K562 (cell line): ENCODE data around the gene ADAMTS6. TPM values are rescaled to one million over a fixed set of nuclear protein-coding genes. Genes with fewer than 3 reads are reported as not detected.
A peak's percentile ranks its signal among the peaks of the same experiment; 100 is the strongest.

Experiments used
- ATAC-seq: fragments of 200-7000 bp; cut with Tn5 transposase; 3 replicates; pipeline ENCODE4 v1.9.1; 2020; ENCODE audit warnings: moderate library complexity
- BruUV-seq: library from RNA; stranded (reverse); fragments of 400-500 nt; replicated peaks from 2 replicates; lab custom pipeline; 2021; lab: Mats Ljungman, UMichigan
- CTCF ChIA-PET: fragments of 300-600 bp; formaldehyde crosslinking; extraction: SDS; loops from one replicate; lab custom pipeline; 2021; ENCODE audit warnings: low intra/inter-chr PET ratio; lab: Yijun Ruan, JAX
- POLR2A ChIA-PET: fragments of 300-600, 350-650 bp; sonication (Branson Sonifier 250); formaldehyde crosslinking; extraction: SDS; loops from one replicate; lab custom pipeline; 2021; ENCODE audit warnings: antibody characterized with exemption, inconsistent platforms; lab: Yijun Ruan, JAX
- DNase-seq, 4 experiments: peaks; one replicate each; pipeline versions ENCODE4 v3.0.0 to v3.0.0-alpha.2; 2011 to 2018; ENCODE audit warnings: low spot score in 3 of 4, mixed read lengths in 3 of 4; ENCODE audit errors: extremely low read depth in 1 of 4
- FAIRE-seq: peaks from 2 replicates; lab custom pipeline; 2011; peaks lifted over from hg19 to GRCh38; lab: Jason Lieb, UNC
- H2AFZ ChIP-seq: 2 replicates; pipeline ENCODE4 v1.6.0; 2011; ENCODE audit warnings: low read depth, low read length, control low read depth, inconsistent platforms
- H3K27ac ChIP-seq: fragments of 200-600 bp; 3 replicates; pipeline ENCODE4 v1.8.0; 2011; ENCODE audit warnings: low read depth, mild to moderate bottlenecking, control low read depth, inconsistent platforms, low read length, moderate library complexity, mixed read lengths; ENCODE audit errors: extremely low read depth
- H3K27me3 ChIP-seq, 2 experiments: fragments of 300-600 bp in 1 of 2; 2 replicates in 1 of 2; 3 replicates in 1 of 2; pipeline versions ENCODE4 v1.6.0 to v1.8.0; 2011; ENCODE audit warnings: inconsistent platforms in 2 of 2, low read length in 2 of 2, mild to moderate bottlenecking in 1 of 2, mixed read lengths in 1 of 2, moderate library complexity in 1 of 2; ENCODE audit not compliant: control insufficient read depth in 2 of 2, insufficient read depth in 2 of 2
- H3K36me3 ChIP-seq: fragments of 300-600 bp; 3 replicates; pipeline ENCODE4 v1.8.0; 2011; ENCODE audit warnings: mild to moderate bottlenecking, low read length, inconsistent platforms; ENCODE audit not compliant: control insufficient read depth, insufficient read depth
- H3K4me1 ChIP-seq, 2 experiments: fragments of 200-600 bp in 1 of 2; replicated peaks in 1 of 2; 2 replicates in 1 of 2; 3 replicates in 1 of 2; pipeline versions ENCODE4 v1.5.1 to v1.8.0; 2011; ENCODE audit warnings: inconsistent platforms in 2 of 2, low read length in 2 of 2, mild to moderate bottlenecking in 1 of 2, mixed read lengths in 1 of 2, moderate library complexity in 1 of 2; ENCODE audit not compliant: control insufficient read depth in 2 of 2, insufficient read depth in 2 of 2
- H3K4me2 ChIP-seq: 2 replicates; pipeline ENCODE4 v1.6.1; 2011; ENCODE audit warnings: low read length, control low read depth, inconsistent platforms, mixed read lengths; ENCODE audit not compliant: insufficient read depth
- H3K4me3 ChIP-seq: fragments of 200-600 bp; sonication (generic), shearing (Covaris generic); 2 replicates; pipeline ENCODE4 v1.5.1; 2016; ENCODE audit warnings: control low read depth, inconsistent platforms
- H3K79me2 ChIP-seq: fragments of 200-600 bp; 3 replicates; pipeline ENCODE4 v1.8.0; 2011; ENCODE audit warnings: low read length, inconsistent platforms; ENCODE audit not compliant: control insufficient read depth, insufficient read depth
- H3K9ac ChIP-seq, 2 experiments: 2 replicates each; pipeline versions ENCODE4 v1.6.0 to v1.6.1; 2011; ENCODE audit warnings: low read depth in 2 of 2, low read length in 2 of 2, control low read depth in 1 of 2, inconsistent platforms in 1 of 2, mild to moderate bottlenecking in 1 of 2, mixed read lengths in 1 of 2; ENCODE audit not compliant: insufficient read depth in 1 of 2
- H3K9me1 ChIP-seq: one replicate; pipeline ENCODE4 v1.6.0; 2011; ENCODE audit warnings: inconsistent platforms, mild to moderate bottlenecking, low read length, moderate library complexity; ENCODE audit not compliant: control insufficient read depth, insufficient read depth
- H3K9me3 ChIP-seq: replicated peaks from 2 replicates; pipeline ENCODE4 v1.5.1; 2011; ENCODE audit warnings: low read depth, low read length, inconsistent platforms; ENCODE audit not compliant: control insufficient read depth, insufficient read depth
- H4K20me1 ChIP-seq: replicated peaks from 2 replicates; pipeline ENCODE4 v1.6.1; 2011; ENCODE audit warnings: low read length, inconsistent platforms, mixed read lengths; ENCODE audit not compliant: control insufficient read depth, insufficient read depth
- COPS2 ChIP-seq: fragments of 450-650 bp; conservative IDR thresholded peaks from 2 replicates; pipeline ENCODE4 v1.6.1; 2016; ENCODE audit warnings: mild to moderate bottlenecking, moderate library complexity
- CREB5 ChIP-seq: fragments of 250-450 bp; sonication (Bioruptor Pico); IDR thresholded peaks from 2 replicates; pipeline ENCODE4 v1.5.0; 2020; ENCODE audit warnings: mild to moderate bottlenecking
- NFIC ChIP-seq: fragments of 450-650 bp; IDR thresholded peaks from 2 replicates; pipeline ENCODE4 v1.6.1; 2017; ENCODE audit warnings: mild to moderate bottlenecking, inconsistent platforms
- WGBS: fragments of 100-300 bp; shearing (Covaris generic); methylation state at CpG from one replicate; pipeline ENCODE4 v1.1.6; 2016; ENCODE audit warnings: low coverage, mixed read lengths; ENCODE audit not compliant: insufficient coverage; ENCODE audit errors: missing lambda C conversion rate; 5-methylcytosine and 5-hydroxymethylcytosine counted together
- in situ Hi-C: fragments of 300-500 bp; cut with MboI; formaldehyde crosslinking; loops from 4 replicates; pipeline ENCODE4 v1.15.0; 2018; ENCODE audit warnings: inconsistent platforms, mixed read lengths
- intact Hi-C: fragments of 100-400 bp; cut with micrococcal nuclease; formaldehyde crosslinking; loops from 2 replicates; pipeline ENCODE4 v1.14.2; 2022
- polyA plus RNA-seq, 8 experiments: library from polyadenylated mRNA; depleted of rRNA in 4 of 8; stranded (reverse) in 5 of 8; unstranded in 3 of 8; fragments of >200 nt; fragmentation: Nextera tagmentation in 2 of 8; fragmentation: Illumina TruSeq in 1 of 8; extraction: Ambion mirVana in 2 of 8; extraction: Trizol in 1 of 8; gene quantifications; 2 replicates each; pipeline versions ENCODE4 v1.2.1 to v1.2.3, GENCODE V29; 2011 to 2014; ENCODE audit warnings: inconsistent platforms in 1 of 8, missing spikeins in 1 of 8
- total RNA-seq, 7 experiments: library from RNA; depleted of rRNA in 6 of 7; stranded (reverse); fragments of >200 nt in 6 of 7; fragmentation: Illumina TruSeq in 2 of 7; extraction: Trizol in 2 of 7; gene quantifications; 2 replicates each; pipeline versions ENCODE4 v1.2.1 to v1.2.3, GENCODE V29; 2011 to 2021; ENCODE audit warnings: low replicate concordance in 1 of 7
- TF ChIP-seq, protein P1 (sequence below): IDR thresholded peaks from 2 replicates; pipeline ENCODE4 v1.6.1; 2016; ENCODE audit warnings: missing genetic modification characterization, missing compliant biosample characterization

The ADAMTS6 gene
- total and polyA plus RNA-seq, 9 of the 15 experiments (the other 6 are each of a cell fraction or from before 2014, with no cell fraction given), result 0.57 to 5.3 (median 1.5) TPM

DNA sequence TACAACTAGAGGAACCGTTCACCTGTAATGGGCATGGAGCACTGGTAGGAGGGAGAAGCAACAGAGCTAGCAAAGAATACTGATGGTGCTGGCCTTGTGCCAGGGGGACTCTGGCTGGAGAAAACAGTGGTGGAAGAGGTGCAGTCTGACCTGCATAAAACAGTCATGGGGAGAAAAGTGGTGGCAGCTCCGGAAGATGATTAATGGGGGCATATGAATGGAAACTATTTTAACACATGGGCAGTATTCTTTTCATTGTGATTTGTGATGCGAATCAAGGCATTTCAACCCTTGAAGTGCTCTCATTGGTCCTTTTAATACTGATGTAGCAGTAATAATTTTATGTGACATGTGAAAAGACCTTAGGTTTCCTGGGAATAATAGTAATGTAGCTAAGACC lies 219.6 kb downstream of the ADAMTS6 start:
- no peaks in the 10 kb centered on the region for H3K27me3 ChIP-seq
- no TSS peak for BruUV-seq
- POLR2A ChIA-PET, result interaction anchor here (2.0 kb wide), 1 partner anchor 10 kb away, joined by 5 read pairs; no protein-coding TSS in a partner anchor
- no peak overlapping the region for H3K4me2 ChIP-seq
- WGBS, result 16% methylated on average over 3 of the region's 3 CpGs
- in situ Hi-C loops (no loop called here), intact Hi-C loops (loop anchor here (10.0 kb wide), 1 partner anchor 213 kb away; no protein-coding TSS in a partner anchor)
- FAIRE-seq, result peak; percentile 11
- H3K4me3 ChIP-seq, result no peak overlapping the region
- H3K4me1 ChIP-seq, result peaks cover 0 to 3% of the 10 kb centered on the region in 2 experiments; a peak in 3 of 5 replicates
- TF ChIP-seq CREB5 (CRISPR knock-in tag) (no peak), NFIC (peak; percentile 89)
- no peaks in the 10 kb centered on the region for H3K9me1 ChIP-seq
- no peak for ATAC-seq
- H3K9ac ChIP-seq, result no peak overlapping the region
- H3K9me3 ChIP-seq, result no peaks in the 10 kb centered on the region
- peak in 2 of 4 experiments; percentile 6 to 9 for DNase-seq
- CTCF ChIA-PET, result interaction anchor here (0.7 kb wide), 1 partner anchor 263 kb away, joined by 3 read pairs; no protein-coding TSS in a partner anchor
- no peaks in the 10 kb centered on the region for H3K79me2 ChIP-seq
- no peak overlapping the region for H2AFZ ChIP-seq
- H3K36me3 ChIP-seq, result no peaks in the 10 kb centered on the region
- no peak overlapping the region for H3K27ac ChIP-seq
- H4K20me1 ChIP-seq, result no peaks in the 10 kb centered on the region

GRCh38 chr5:65261499-65261898 lies 220.2 kb downstream of the ADAMTS6 start:
- ATAC-seq (no peak), DNase-seq (no peak), FAIRE-seq (no peak)
- POLR2A ChIA-PET, result interaction anchor here (2.0 kb wide), 1 partner anchor 10 kb away, joined by 5 read pairs; no protein-coding TSS in a partner anchor
- BruUV-seq, result no TSS peak
- Histone ChIP-seq H3K79me2 (no peaks in the 10 kb centered on the region), H3K4me1 (peaks cover 0 to 3% of the 10 kb centered on the region in 2 experiments; a peak in 3 of 5 replicates), H3K36me3 (no peaks in the 10 kb centered on the region), H3K9ac (no peak overlapping the region), H3K9me3 (no peaks in the 10 kb centered on the region), H4K20me1 (no peaks in the 10 kb centered on the region), H3K9me1 (no peaks in the 10 kb centered on the region), H3K27ac (no peak overlapping the region), H3K4me2 (no peak overlapping the region), H2AFZ (no peak overlapping the region), H3K4me3 (no peak overlapping the region), H3K27me3 (no peaks in the 10 kb centered on the region)
- intact Hi-C loops, result loop anchor here (10.0 kb wide), 1 partner anchor 213 kb away; no protein-coding TSS in a partner anchor
- TF ChIP-seq, protein P1, sequence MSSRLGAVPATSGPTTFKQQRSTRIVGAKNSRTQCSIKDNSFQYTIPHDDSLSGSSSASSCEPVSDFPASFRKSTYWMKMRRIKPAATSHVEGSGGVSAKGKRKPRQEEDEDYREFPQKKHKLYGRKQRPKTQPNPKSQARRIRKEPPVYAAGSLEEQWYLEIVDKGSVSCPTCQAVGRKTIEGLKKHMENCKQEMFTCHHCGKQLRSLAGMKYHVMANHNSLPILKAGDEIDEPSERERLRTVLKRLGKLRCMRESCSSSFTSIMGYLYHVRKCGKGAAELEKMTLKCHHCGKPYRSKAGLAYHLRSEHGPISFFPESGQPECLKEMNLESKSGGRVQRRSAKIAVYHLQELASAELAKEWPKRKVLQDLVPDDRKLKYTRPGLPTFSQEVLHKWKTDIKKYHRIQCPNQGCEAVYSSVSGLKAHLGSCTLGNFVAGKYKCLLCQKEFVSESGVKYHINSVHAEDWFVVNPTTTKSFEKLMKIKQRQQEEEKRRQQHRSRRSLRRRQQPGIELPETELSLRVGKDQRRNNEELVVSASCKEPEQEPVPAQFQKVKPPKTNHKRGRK (tag), result 0 out of 2 replicates have a peak, but pooled peaks have one; percentile 16
- no peak for TF ChIP-seq COPS2
- in situ Hi-C loops, result no loop called here
- CTCF ChIA-PET, result no interaction called here
- WGBS, result 10% methylated on average over 1 of the region's 1 CpG
